Peyer's patch (tissue), 4 donors: ENCODE measurements around the gene BRD2.

Experiments
- CTCF ChIP-seq, 6 experiments: fragments of 450-650 bp in 4 of 6; fragments of 200-600 bp in 2 of 6; sonication (generic) in 1 of 6; IDR thresholded peaks; one replicate each; pipeline ENCODE4 v1.5.1; 2017 to 2019; ENCODE audit warnings: antibody characterized with exemption in 6 of 6, mild to moderate bottlenecking in 3 of 6, moderate library complexity in 1 of 6
- POLR2A ChIP-seq, 2 donors: fragments of 450-650 bp; IDR thresholded peaks; one replicate each; pipeline ENCODE4 v1.5.1; 2017; ENCODE audit warnings: antibody characterized with exemption in 2 of 2, mild to moderate bottlenecking in 2 of 2, moderate library complexity in 2 of 2

- TF ChIP-seq CTCF (IDR thresholded peaks at IDR 0.05): no peak
- no peak for TF ChIP-seq POLR2A (IDR thresholded peaks at IDR 0.05)
These were observed 31.9 kb upstream of the BRD2 start for GRCh38 chr6:32936239-32937152.
